ENCODE results near the gene TCP10L. TPM values are rescaled to one million over a fixed set of nuclear protein-coding genes. Genes with fewer than 3 reads are reported as not detected.
"Not testable (repeated sequence)": the region's sequence is repeated elsewhere in the genome, so short reads cannot be mapped to it uniquely, and the experiment has no call there.

TCP10L gene
- total and polyA plus RNA-seq, 10 of the 15 experiments (the other 5 are each of a cell fraction or from before 2014, with no cell fraction given), result 0.11 to 0.45 (median 0.19) TPM; not detected in 3

DNA sequence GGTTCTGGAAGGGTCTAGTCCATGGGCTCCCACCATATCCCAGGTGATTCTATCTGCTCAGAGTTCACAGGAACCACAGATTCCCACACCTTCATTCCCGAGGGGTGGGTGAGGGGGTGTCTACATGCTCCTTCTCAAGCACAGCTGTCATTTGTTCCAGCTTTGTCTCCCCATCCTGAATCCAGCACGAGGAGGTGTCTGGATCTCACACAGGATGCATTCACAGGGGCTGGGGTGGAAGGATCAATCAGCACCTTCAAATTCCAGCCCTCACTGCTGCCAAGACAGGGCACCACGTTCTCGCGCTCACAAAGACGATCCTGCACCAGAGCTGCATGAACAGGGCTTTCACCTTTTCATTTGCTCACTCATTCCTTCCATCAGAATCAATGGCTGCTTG lies 52.7 kb downstream of the TCP10L start:
- in situ Hi-C loops (cut with MboI), result no loop called here
- ChIA-PET RAD21 (ENCODE audit: unreplicated experiment) (no interaction called here), CTCF (no interaction called here), SMC1A (ENCODE audit: uncharacterized antibody, unreplicated experiment) (no interaction called here), POLR2A (no interaction called here)
- Histone ChIP-seq H3K4me2 (ENCODE audit: control insufficient read depth, insufficient read depth) (no peak overlapping the region), H3K27me3 (replicated peaks in 1 of 2; ENCODE audit: control insufficient read depth in 2 of 2, insufficient read depth in 2 of 2, low read length in 1 of 2) (0 out of 4 replicates have a peak, but pooled peaks cover 0 to 2% of the 10 kb centered on the region in 2 experiments), H2AFZ (ENCODE audit: control insufficient read depth, low read depth, low read length) (no peak overlapping the region), H3K27ac (ENCODE audit: control insufficient read depth, insufficient read depth) (no peak overlapping the region), H3K9me3 (replicated peaks; ENCODE audit: control insufficient read depth, insufficient read depth, low read length) (no peaks in the 10 kb centered on the region), H3K79me2 (ENCODE audit: control insufficient read depth, insufficient read depth, low read length) (no peaks in the 10 kb centered on the region), H3K36me3 (ENCODE audit: control insufficient read depth in 2 of 2, insufficient read depth in 2 of 2, low read length in 1 of 2) (no peaks in the 10 kb centered on the region), H3K4me3 (no peak overlapping the region), H3K4me1 (ENCODE audit: control insufficient read depth, insufficient read depth, low read length) (no peaks in the 10 kb centered on the region), H3K9ac (ENCODE audit: control insufficient read depth, insufficient read depth, low read length) (no peak overlapping the region), H4K20me1 (ENCODE audit: control insufficient read depth, insufficient read depth) (no peaks in the 10 kb centered on the region)
- TF ChIP-seq, protein P1, sequence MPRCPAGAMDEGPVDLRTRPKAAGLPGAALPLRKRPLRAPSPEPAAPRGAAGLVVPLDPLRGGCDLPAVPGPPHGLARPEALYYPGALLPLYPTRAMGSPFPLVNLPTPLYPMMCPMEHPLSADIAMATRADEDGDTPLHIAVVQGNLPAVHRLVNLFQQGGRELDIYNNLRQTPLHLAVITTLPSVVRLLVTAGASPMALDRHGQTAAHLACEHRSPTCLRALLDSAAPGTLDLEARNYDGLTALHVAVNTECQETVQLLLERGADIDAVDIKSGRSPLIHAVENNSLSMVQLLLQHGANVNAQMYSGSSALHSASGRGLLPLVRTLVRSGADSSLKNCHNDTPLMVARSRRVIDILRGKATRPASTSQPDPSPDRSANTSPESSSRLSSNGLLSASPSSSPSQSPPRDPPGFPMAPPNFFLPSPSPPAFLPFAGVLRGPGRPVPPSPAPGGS (IDR thresholded peaks at IDR 0.05; ENCODE audit: borderline replicate concordance, insufficient read depth, low read depth, low read length, poor library complexity, severe bottlenecking), result no peak
- no peak for TF ChIP-seq SUZ12 (IDR thresholded peaks at IDR 0.05; ENCODE audit: unreplicated experiment)
- TF ChIP-seq BCL11A (IDR thresholded peaks at IDR 0.05; ENCODE audit: low read depth, low read length), result no peak
- no peak for TF ChIP-seq NFIC (IDR thresholded peaks at IDR 0.05; ENCODE audit: low read depth, low read length)
- TF ChIP-seq BRCA1 (IDR thresholded peaks at IDR 0.05; ENCODE audit: low read depth, low read length), result no peak
- TF ChIP-seq TARDBP (IDR thresholded peaks at IDR 0.05; ENCODE audit: borderline replicate concordance), result no peak
- TF ChIP-seq HDAC2 (IDR thresholded peaks at IDR 0.05), result no peak
- no peak for TF ChIP-seq REST (IDR thresholded peaks at IDR 0.05; ENCODE audit: low read depth, low read length)
- no peak for TF ChIP-seq FOXK2 (IDR thresholded peaks at IDR 0.05)
- TF ChIP-seq E2F4 (IDR thresholded peaks at IDR 0.05; ENCODE audit: low read depth, low read length), result no peak
- intact Hi-C loops (cut with micrococcal nuclease; ENCODE audit: unreplicated experiment), result no loop called here
- no peak for ATAC-seq
- 50% methylated on average over 6 of the region's 6 CpGs for WGBS (ENCODE audit: insufficient coverage, insufficient replicate concordance, low lambda C conversion rate, missing lambda C conversion rate)
- BruUV-seq (replicated peaks), result no TSS peak
- DNase-seq (ENCODE audit: low read depth, low spot score), result no peak
- FAIRE-seq, result no peak

- H3K27me3 ChIP-seq (replicated peaks in 1 of 2; ENCODE audit: control insufficient read depth in 2 of 2, insufficient read depth in 2 of 2, low read length in 1 of 2); H3K9ac ChIP-seq (ENCODE audit: control insufficient read depth, insufficient read depth, low read length); ATAC-seq; in situ Hi-C loops (cut with MboI); CTCF ChIA-PET; H2AFZ ChIP-seq (ENCODE audit: control insufficient read depth, low read depth, low read length); H3K4me3 ChIP-seq; BruUV-seq (replicated peaks); H3K79me2 ChIP-seq (ENCODE audit: control insufficient read depth, insufficient read depth, low read length); H3K36me3 ChIP-seq (ENCODE audit: control insufficient read depth in 2 of 2, insufficient read depth in 2 of 2, low read length in 1 of 2); DNase-seq (ENCODE audit: low read depth, low spot score); H3K9me3 ChIP-seq (replicated peaks; ENCODE audit: control insufficient read depth, insufficient read depth, low read length); POLR2A ChIA-PET; H3K4me1 ChIP-seq (ENCODE audit: control insufficient read depth, insufficient read depth, low read length); FAIRE-seq; SMC1A ChIA-PET (ENCODE audit: uncharacterized antibody, unreplicated experiment); H3K4me2 ChIP-seq (ENCODE audit: control insufficient read depth, insufficient read depth); intact Hi-C loops (cut with micrococcal nuclease; ENCODE audit: unreplicated experiment); H4K20me1 ChIP-seq (ENCODE audit: control insufficient read depth, insufficient read depth); H3K27ac ChIP-seq (ENCODE audit: control insufficient read depth, insufficient read depth): not testable (repeated sequence)
- RAD21 ChIA-PET (ENCODE audit: unreplicated experiment), result interaction anchor here (0.6 kb wide), 1 partner anchor 69 kb away, joined by 3 read pairs; no protein-coding TSS in a partner anchor
- WGBS (ENCODE audit: insufficient coverage, insufficient replicate concordance, low lambda C conversion rate, missing lambda C conversion rate), result 93% methylated on average over 3 of the region's 3 CpGs
Observed at GRCh38 chr21:32531561-32531960, 53.8 kb downstream of the TCP10L start.
